Natural killer cell (primary cell): ENCODE data around the gene C16orf74. TPM values are rescaled to one million over a fixed set of nuclear protein-coding genes. Genes with fewer than 3 reads are reported as not detected.

ENCODE experiments used
- ATAC-seq, 3 donors: fragments of 150-1000 bp in 2 of 3; fragments of 200-7000 bp in 1 of 3; cut with Tn5 transposase; 1 replicate in 1 of 3; 2 replicates in 2 of 3; pipeline ENCODE4 v1.10.0; 2021; ENCODE audit warnings: mild to moderate bottlenecking in 2 of 3, moderate library complexity in 2 of 3
- DNase-seq, 2 donors: peaks; one replicate each; pipeline versions ENCODE4 v3.0.0 to v3.0.0-alpha.2; 2013 to 2021; ENCODE audit warnings: mixed read lengths in 1 of 2
- H3K27ac ChIP-seq: one replicate; pipeline ENCODE4 v1.5.1; 2013; ENCODE audit warnings: mild to moderate bottlenecking, low read length
- H3K27me3 ChIP-seq: one replicate; pipeline ENCODE4 v1.6.1; 2013; ENCODE audit warnings: low read length; ENCODE audit not compliant: control insufficient read depth, insufficient read depth
- H3K36me3 ChIP-seq: one replicate; pipeline ENCODE4 v1.6.1; 2013; ENCODE audit warnings: low read length; ENCODE audit not compliant: control insufficient read depth, insufficient read depth
- H3K4me1 ChIP-seq: one replicate; pipeline ENCODE4 v1.6.1; 2013; ENCODE audit warnings: low read length; ENCODE audit not compliant: control insufficient read depth, insufficient read depth
- H3K4me3 ChIP-seq: one replicate; pipeline ENCODE4 v1.5.1; 2013; ENCODE audit warnings: low read length
- H3K9me3 ChIP-seq: one replicate; pipeline ENCODE4 v1.6.1; 2013; ENCODE audit warnings: low read length; ENCODE audit not compliant: control insufficient read depth, insufficient read depth
- H3K27ac Mint-ChIP-seq, 2 donors: one replicate each; pipeline ENCODE4 v1.8.0; 2022; ENCODE audit warnings: mild to moderate bottlenecking in 2 of 2, mixed read lengths in 2 of 2, moderate library complexity in 1 of 2
- H3K27me3 Mint-ChIP-seq, 2 donors: one replicate each; pipeline ENCODE4 v1.8.0; 2022; ENCODE audit warnings: low read depth in 2 of 2, mixed read lengths in 2 of 2
- H3K36me3 Mint-ChIP-seq: one replicate; pipeline ENCODE4 v1.8.0; 2022; ENCODE audit warnings: mixed read lengths
- H3K4me1 Mint-ChIP-seq, 2 donors: one replicate each; pipeline ENCODE4 v1.8.0; 2022; ENCODE audit warnings: mixed read lengths in 2 of 2
- H3K4me3 Mint-ChIP-seq: one replicate; pipeline ENCODE4 v1.8.0; 2022; ENCODE audit warnings: mild to moderate bottlenecking, moderate library complexity, mixed read lengths
- H3K9me3 Mint-ChIP-seq, 2 donors: one replicate each; pipeline ENCODE4 v1.8.0; 2022; ENCODE audit warnings: mixed read lengths in 2 of 2
- CTCF ChIP-seq: fragments of 200-600 bp; IDR thresholded peaks from one replicate; pipeline ENCODE4 v1.8.0; 2022; ENCODE audit warnings: antibody characterized with exemption
- WGBS: methylation state at CpG from one replicate; pipeline ENCODE4 v1.1.7; 2013; ENCODE audit warnings: missing lambda C conversion rate; ENCODE audit not compliant: insufficient coverage; 5-methylcytosine and 5-hydroxymethylcytosine counted together
- intact Hi-C: fragments of 100-400 bp; cut with micrococcal nuclease; formaldehyde crosslinking; loops from one replicate; pipeline ENCODE4 v1.14.2; 2022
- total RNA-seq, 4 donors: library from RNA; stranded (reverse); fragments of 120-200 nt in 1 of 4; gene quantifications; one replicate each; pipeline versions ENCODE4 v1.2.3 to v1.2.4, GENCODE V29; 2013 to 2022

The C16orf74 gene
- total RNA-seq, 3 donors from 2014 or later (not counting 1 experiment from before 2014, with no cell fraction given): 0.71 to 2.2 (median 1.8) TPM

DNA sequence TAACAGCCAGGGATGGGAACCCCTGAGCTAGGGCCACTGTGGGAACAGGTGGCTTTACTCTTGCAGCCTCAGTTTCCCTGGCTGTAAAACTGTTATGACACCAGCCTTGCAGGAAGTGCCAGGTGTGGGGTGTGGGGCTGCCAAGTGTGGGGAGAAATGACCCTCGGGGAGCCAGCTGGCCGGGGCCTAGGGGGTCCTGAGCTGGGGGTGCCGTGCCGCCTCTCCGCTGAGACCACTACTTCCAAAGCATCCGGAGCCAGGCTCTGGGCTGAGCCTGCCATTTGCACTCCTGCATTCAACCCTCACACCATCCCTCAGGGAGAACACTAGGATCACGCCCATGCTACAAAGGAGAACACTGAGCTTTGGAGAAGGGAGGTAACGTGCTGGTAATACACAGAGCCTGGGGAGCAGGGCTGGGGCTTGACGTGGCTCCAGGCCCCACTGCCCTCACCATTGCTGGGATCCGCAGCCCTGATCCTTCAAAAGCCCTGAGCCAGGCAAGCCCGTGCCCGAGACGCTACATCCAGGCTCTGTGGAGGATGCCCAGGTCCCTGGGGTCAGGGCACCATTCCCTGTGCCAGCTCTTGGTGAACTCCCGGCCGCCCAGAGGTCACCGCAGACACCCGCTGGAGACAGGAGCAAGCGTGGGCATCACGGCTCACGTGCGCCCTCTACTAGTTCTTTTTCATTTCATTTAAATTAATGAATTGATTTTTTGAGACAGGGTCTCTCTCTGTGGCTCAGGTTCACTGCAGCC is 33.3 kb downstream of the C16orf74 start:
- WGBS: 50% methylated on average over 21 of the region's 21 CpGs
- no peaks in the 10 kb centered on the region for H3K27me3 ChIP-seq

DNA sequence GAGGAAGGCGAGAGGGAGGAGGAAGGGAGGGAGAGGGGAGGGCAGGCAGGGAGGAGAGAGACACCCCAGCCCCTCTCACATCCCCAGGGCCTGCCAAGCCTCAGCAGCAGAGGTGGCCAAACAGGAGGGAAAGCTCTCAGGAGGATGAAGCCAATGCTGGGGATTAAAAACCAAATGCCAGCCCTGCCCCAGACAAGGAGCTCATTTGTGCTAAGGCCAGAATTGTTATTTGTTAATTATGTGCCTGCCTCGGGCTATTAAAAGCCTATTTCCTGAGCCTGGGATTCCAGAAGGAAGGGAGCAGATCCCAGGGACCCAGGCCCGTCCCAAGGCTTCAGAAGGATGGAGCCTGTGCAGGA is 34.2 kb downstream of the C16orf74 start:
- H3K36me3 Mint-ChIP-seq: no peaks in the 10 kb centered on the region
- DNase-seq: no peak
- Histone ChIP-seq H3K27ac (no peak overlapping the region), H3K27me3 (no peaks in the 10 kb centered on the region), H3K9me3 (peaks cover 4% of the 10 kb centered on the region), H3K4me3 (no peak overlapping the region), H3K4me1 (peaks cover 9% of the 10 kb centered on the region), H3K36me3 (no peaks in the 10 kb centered on the region)
- H3K4me3 Mint-ChIP-seq: no peak overlapping the region
- no peak for ATAC-seq
- TF ChIP-seq CTCF: no peak
- no peaks in the 10 kb centered on the region for H3K9me3 Mint-ChIP-seq
- H3K4me1 Mint-ChIP-seq: no peaks in the 10 kb centered on the region
- 74% methylated on average over 2 of the region's 3 CpGs for WGBS
- intact Hi-C loops: loop anchor here (5.0 to 10.0 kb wide), 3 partner anchors 62 to 419 kb away; no protein-coding TSS in a partner anchor
- no peak overlapping the region for H3K27ac Mint-ChIP-seq
- H3K27me3 Mint-ChIP-seq: peaks cover 6% of the 10 kb centered on the region in 2 donors

More for the DNA sequence above, 33.3 kb downstream of the C16orf74 start:
- Mint-ChIP-seq H3K4me1 (no peaks in the 10 kb centered on the region), H3K27ac (no peak overlapping the region), H3K36me3 (no peaks in the 10 kb centered on the region), H3K4me3 (no peak overlapping the region), H3K27me3 (peaks cover 6% of the 10 kb centered on the region in 2 donors), H3K9me3 (no peaks in the 10 kb centered on the region)
- peak; percentile 54 to 67 (median 65) for ATAC-seq
- Histone ChIP-seq H3K27ac (no peak overlapping the region), H3K9me3 (no peaks in the 10 kb centered on the region), H3K36me3 (no peaks in the 10 kb centered on the region), H3K4me3 (no peak overlapping the region), H3K4me1 (peaks cover 9% of the 10 kb centered on the region)
- TF ChIP-seq CTCF: peak; percentile 77
- intact Hi-C loops: loop anchor here (1.0 to 10.0 kb wide), 4 partner anchors 63 to 420 kb away; no protein-coding TSS in a partner anchor
- peak; percentile 43 to 80 for DNase-seq

DNA sequence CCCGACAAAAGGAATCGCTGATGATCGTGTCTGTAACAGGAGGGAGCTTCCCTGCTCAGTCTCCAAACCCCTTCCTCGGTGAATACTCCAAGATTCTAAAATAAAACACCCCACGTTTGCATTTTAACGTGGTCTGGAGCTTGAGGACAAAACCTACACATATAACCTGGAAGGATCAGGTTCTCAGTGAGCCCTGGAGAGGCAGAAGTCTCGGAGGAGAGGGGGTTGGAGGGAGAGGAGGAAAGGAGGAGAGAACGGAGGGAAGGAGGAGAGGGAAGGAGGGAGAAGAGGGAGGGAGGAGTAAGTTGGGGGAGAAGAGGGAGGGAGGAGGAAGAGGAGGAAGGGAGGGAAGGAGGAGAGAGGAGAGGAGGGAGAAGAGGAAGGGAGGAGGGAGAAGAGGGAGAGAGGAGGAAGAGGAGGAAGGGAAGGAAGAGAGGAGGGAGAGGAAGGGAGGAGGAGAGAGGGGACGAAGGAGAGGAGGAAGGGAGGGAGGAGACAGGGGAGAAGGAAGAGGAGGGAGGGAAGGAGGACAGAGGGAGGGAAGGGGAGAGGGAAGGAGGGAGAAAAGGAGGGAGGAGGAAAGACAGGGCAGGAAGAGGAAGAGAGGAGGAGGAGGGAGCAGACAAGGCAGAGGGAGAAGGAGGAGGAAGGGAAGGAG is 34.7 kb downstream of the C16orf74 start:
- H3K27ac Mint-ChIP-seq: no peak overlapping the region
- H3K4me1 Mint-ChIP-seq: no peaks in the 10 kb centered on the region
- no peak overlapping the region for H3K4me3 Mint-ChIP-seq
- no peaks in the 10 kb centered on the region for H3K36me3 Mint-ChIP-seq
- H3K9me3 ChIP-seq: peaks cover 4% of the 10 kb centered on the region
- H3K36me3 ChIP-seq: no peaks in the 10 kb centered on the region
- no peak overlapping the region for H3K27ac ChIP-seq
- no peak overlapping the region for H3K4me3 ChIP-seq
- no peaks in the 10 kb centered on the region for H3K27me3 ChIP-seq
- no peak for TF ChIP-seq CTCF
- no peak for DNase-seq
- no peaks in the 10 kb centered on the region for H3K9me3 Mint-ChIP-seq
- H3K4me1 ChIP-seq: peaks cover 9% of the 10 kb centered on the region
- H3K27me3 Mint-ChIP-seq: peaks cover 6% of the 10 kb centered on the region in 2 donors
- ATAC-seq: no peak
- WGBS: 50% methylated on average over 8 of the region's 9 CpGs
- intact Hi-C loops: loop anchor here (5.0 to 10.0 kb wide), 3 partner anchors 61 to 419 kb away; no protein-coding TSS in a partner anchor
